H9 (cell line): Measurements from ENCODE around the gene ABLIM3. TPM values are rescaled to one million over a fixed set of nuclear protein-coding genes. Genes with fewer than 3 reads are reported as not detected.

Experiments
- DNase-seq: peaks from one replicate; pipeline ENCODE4 v3.0.0-alpha.2; 2017
- H2AFZ ChIP-seq: one replicate; pipeline ENCODE4 v1.6.1; 2013; ENCODE audit warnings: mild to moderate bottlenecking, low read length, control low read depth, moderate library complexity
- H2AK5ac ChIP-seq: 2 replicates; pipeline ENCODE4 v1.6.1; 2013; ENCODE audit warnings: low read length, control low read depth, mixed read lengths; ENCODE audit not compliant: insufficient read length
- H2BK120ac ChIP-seq: one replicate; pipeline ENCODE4 v1.6.1; 2013; ENCODE audit warnings: low read depth, mild to moderate bottlenecking, low read length, control low read depth, inconsistent platforms; ENCODE audit not compliant: poor library complexity, severe bottlenecking
- H2BK12ac ChIP-seq: 2 replicates; pipeline ENCODE4 v1.6.1; 2013; ENCODE audit warnings: low read length, control low read depth, mixed read lengths, low read depth; ENCODE audit not compliant: insufficient read length
- H2BK15ac ChIP-seq: 2 replicates; pipeline ENCODE4 v1.6.1; 2013; ENCODE audit warnings: low read depth, low read length, control low read depth
- H2BK20ac ChIP-seq: one replicate; pipeline ENCODE4 v1.6.1; 2013; ENCODE audit warnings: low read depth, mild to moderate bottlenecking, low read length, control low read depth, inconsistent platforms; ENCODE audit not compliant: poor library complexity, severe bottlenecking
- H2BK5ac ChIP-seq: 2 replicates; pipeline ENCODE4 v1.6.1; 2013; ENCODE audit warnings: low read length, control low read depth, mixed read lengths; ENCODE audit not compliant: insufficient read length
- H3K14ac ChIP-seq: 2 replicates; pipeline ENCODE4 v1.6.1; 2013; ENCODE audit warnings: low read length, control low read depth; ENCODE audit not compliant: insufficient read depth
- H3K18ac ChIP-seq: 2 replicates; pipeline ENCODE4 v1.6.1; 2013; ENCODE audit warnings: low read depth, mild to moderate bottlenecking, mixed read lengths, low read length, control low read depth; ENCODE audit not compliant: insufficient read length
- H3K23ac ChIP-seq: 2 replicates; pipeline ENCODE4 v1.6.1; 2013; ENCODE audit warnings: low read length, control low read depth, mixed read lengths, low read depth; ENCODE audit not compliant: insufficient read length
- H3K23me2 ChIP-seq: 2 replicates; pipeline ENCODE4 v1.6.1; 2013; ENCODE audit warnings: low read depth, mild to moderate bottlenecking, mixed read lengths, low read length, control low read depth; ENCODE audit not compliant: insufficient read length, poor library complexity, severe bottlenecking
- H3K27ac ChIP-seq: 2 replicates; pipeline ENCODE4 v1.5.1; 2013; ENCODE audit warnings: low read length, control low read depth, mixed read lengths, low read depth; ENCODE audit not compliant: insufficient read length
- H3K27me3 ChIP-seq: 2 replicates; pipeline ENCODE4 v1.6.1; 2013; ENCODE audit warnings: low read length, control low read depth, inconsistent platforms; ENCODE audit not compliant: insufficient read depth
- H3K4ac ChIP-seq: 2 replicates; pipeline ENCODE4 v1.6.1; 2013; ENCODE audit warnings: low read depth, mild to moderate bottlenecking, control low read depth, inconsistent platforms, low read length, moderate library complexity
- H3K4me1 ChIP-seq: 2 replicates; pipeline ENCODE4 v1.6.1; 2013; ENCODE audit warnings: low read length, control low read depth, inconsistent platforms; ENCODE audit not compliant: insufficient read depth
- H3K4me2 ChIP-seq: 2 replicates; pipeline ENCODE4 v1.6.1; 2013; ENCODE audit warnings: low read length, control low read depth, mixed read lengths; ENCODE audit not compliant: insufficient read length, insufficient read depth
- H3K56ac ChIP-seq: 2 replicates; pipeline ENCODE4 v1.6.1; 2013; ENCODE audit warnings: low read depth, mild to moderate bottlenecking, mixed read lengths, low read length, control low read depth; ENCODE audit not compliant: insufficient read length
- H3K79me1 ChIP-seq: 2 replicates; pipeline ENCODE4 v1.6.1; 2013; ENCODE audit warnings: low read depth, mild to moderate bottlenecking, moderate library complexity, low read length, control low read depth, inconsistent platforms; ENCODE audit not compliant: insufficient read depth, poor library complexity, severe bottlenecking
- H3K79me2 ChIP-seq: 2 replicates; pipeline ENCODE4 v1.6.1; 2013; ENCODE audit warnings: low read length, control low read depth, inconsistent platforms; ENCODE audit not compliant: insufficient read depth
- H3K9ac ChIP-seq: 2 replicates; pipeline ENCODE4 v1.6.1; 2013; ENCODE audit warnings: low read length, control low read depth, mixed read lengths; ENCODE audit not compliant: insufficient read length; ENCODE audit errors: extremely low read depth
- H3K9me3 ChIP-seq: one replicate; pipeline ENCODE4 v1.6.1; 2013; ENCODE audit warnings: low read depth, low read length, inconsistent platforms; ENCODE audit not compliant: control insufficient read depth
- H3T11ph ChIP-seq: one replicate; pipeline ENCODE4 v1.6.1; 2013; ENCODE audit warnings: mild to moderate bottlenecking, low read length, control low read depth, inconsistent platforms
- H4K20me1 ChIP-seq: one replicate; pipeline ENCODE4 v1.6.1; 2013; ENCODE audit not compliant: control insufficient read depth, insufficient read length, insufficient read depth
- H4K5ac ChIP-seq: 2 replicates; pipeline ENCODE4 v1.6.1; 2013; ENCODE audit warnings: low read depth, mild to moderate bottlenecking, mixed read lengths, low read length, control low read depth; ENCODE audit not compliant: insufficient read length
- H4K8ac ChIP-seq: replicated peaks from 2 replicates; pipeline ENCODE4 v1.6.1; 2013; ENCODE audit warnings: low read length, control low read depth, mixed read lengths, low read depth; ENCODE audit not compliant: insufficient read length
- H4K91ac ChIP-seq: 2 replicates; pipeline ENCODE4 v1.6.1; 2013; ENCODE audit warnings: low read depth, mild to moderate bottlenecking, moderate library complexity, mixed read lengths, low read length, control low read depth; ENCODE audit not compliant: insufficient read length
- H3K27ac Mint-ChIP-seq, 3 experiments: 2 replicates in 2 of 3; 3 replicates in 1 of 3; pipeline ENCODE4 v1.8.0; 2020 to 2021; ENCODE audit warnings: mixed read lengths in 3 of 3, mild to moderate bottlenecking in 1 of 3, moderate library complexity in 1 of 3
- H3K27me3 Mint-ChIP-seq: 2 replicates; pipeline ENCODE4 v1.8.0; 2021; ENCODE audit warnings: low read depth, mild to moderate bottlenecking, moderate library complexity, mixed read lengths
- H3K36me3 Mint-ChIP-seq, 3 experiments: 2 replicates in 2 of 3; 3 replicates in 1 of 3; pipeline ENCODE4 v1.8.0; 2020 to 2021; ENCODE audit warnings: low read depth in 3 of 3, mixed read lengths in 3 of 3; ENCODE audit not compliant: insufficient read depth in 1 of 3
- H3K4me1 Mint-ChIP-seq, 2 experiments: 2 replicates each; pipeline ENCODE4 v1.8.0; 2020; ENCODE audit warnings: mixed read lengths in 2 of 2
- H3K4me3 Mint-ChIP-seq, 2 experiments: 2 replicates in 1 of 2; 3 replicates in 1 of 2; pipeline ENCODE4 v1.8.0; 2020 to 2021; ENCODE audit warnings: mild to moderate bottlenecking in 2 of 2, mixed read lengths in 2 of 2, moderate library complexity in 1 of 2
- H3K9me3 Mint-ChIP-seq, 2 experiments: 2 replicates in 1 of 2; 3 replicates in 1 of 2; pipeline ENCODE4 v1.8.0; 2020; ENCODE audit warnings: mild to moderate bottlenecking in 2 of 2, mixed read lengths in 2 of 2, moderate library complexity in 1 of 2
- CTCF ChIP-seq: fragments of 200-600 bp; sonication (generic); conservative IDR thresholded peaks from 3 replicates; pipeline ENCODE4 v1.8.0; 2021; ENCODE audit warnings: antibody characterized with exemption, mild to moderate bottlenecking
- WGBS: extraction: QIAGEN DNeasy Blood & Tissue Kit; methylation state at CpG from one replicate; pipeline ENCODE4 v1.1.7; 2013; ENCODE audit warnings: missing lambda C conversion rate, low lambda C conversion rate, mixed read lengths; ENCODE audit not compliant: insufficient read length; ENCODE audit errors: extremely low coverage; 5-methylcytosine and 5-hydroxymethylcytosine counted together
- total RNA-seq: library from RNA; stranded (reverse); gene quantifications from 2 replicates; pipeline ENCODE4 v1.2.1, GENCODE V29; 2021

Gene ABLIM3
- total RNA-seq, 1 experiment from 2014 or later = 0.20 TPM

- Histone ChIP-seq H3K79me2 (no peaks in the 10 kb centered on the region), H3K27ac (no peak overlapping the region), H3K56ac (no peak overlapping the region), H3K18ac (no peak overlapping the region), H3K23ac (no peak overlapping the region), H3K79me1 (no peaks in the 10 kb centered on the region), H4K5ac (no peak overlapping the region), H3T11ph (no peak overlapping the region), H3K4me2 (no peak overlapping the region), H2AFZ (no peak overlapping the region), H4K91ac (no peak overlapping the region), H3K23me2 (peaks cover 3% of the 10 kb centered on the region), H3K9ac (no peak overlapping the region), H4K20me1 (no peaks in the 10 kb centered on the region), H3K9me3 (no peaks in the 10 kb centered on the region), H3K14ac (no peak overlapping the region), H2BK20ac (no peak overlapping the region), H2AK5ac (no peak overlapping the region), H2BK15ac (no peak overlapping the region), H3K4ac (no peak overlapping the region), H4K8ac (no peak overlapping the region), H3K4me1 (no peaks in the 10 kb centered on the region), H3K27me3 (no peaks in the 10 kb centered on the region; the same call in 1 of the 2 replicates), H2BK120ac (no peak overlapping the region), H2BK5ac (no peak overlapping the region), H2BK12ac (no peak overlapping the region)
- no peak overlapping the region for H3K4me3 Mint-ChIP-seq
- peaks cover 0 to 3% of the 10 kb centered on the region in 2 experiments; a peak in 2 of 5 replicates for H3K9me3 Mint-ChIP-seq
- peaks cover 2 to 14% of the 10 kb centered on the region in 2 experiments for H3K4me1 Mint-ChIP-seq
- peaks cover 35% of the 10 kb centered on the region for H3K27me3 Mint-ChIP-seq
- no peak overlapping the region for H3K27ac Mint-ChIP-seq
- no CpG with 5 or more reads among the region's 1 CpG for WGBS
- TF ChIP-seq CTCF = no peak
- no peak for DNase-seq
- no peaks in the 10 kb centered on the region for H3K36me3 Mint-ChIP-seq
Observed at GRCh38 chr5:149145138-149145537, 3.8 kb downstream of the ABLIM3 start.
